K562 (cell line): Measurements from ENCODE around the gene DBT. TPM values are rescaled to one million over a fixed set of nuclear protein-coding genes. Genes with fewer than 3 reads are reported as not detected.
A peak's percentile ranks its signal among the peaks of the same experiment; 100 is the strongest.

Experiments
- ATAC-seq: fragments of 200-7000 bp; cut with Tn5 transposase; 3 replicates; pipeline ENCODE4 v1.9.1; 2020; ENCODE audit warnings: moderate library complexity
- BruUV-seq: library from RNA; stranded (reverse); fragments of 400-500 nt; replicated peaks from 2 replicates; lab custom pipeline; 2021; lab: Mats Ljungman, UMichigan
- CTCF ChIA-PET: fragments of 300-600 bp; formaldehyde crosslinking; extraction: SDS; loops from one replicate; lab custom pipeline; 2021; ENCODE audit warnings: low intra/inter-chr PET ratio; lab: Yijun Ruan, JAX
- POLR2A ChIA-PET: fragments of 300-600, 350-650 bp; sonication (Branson Sonifier 250); formaldehyde crosslinking; extraction: SDS; loops from one replicate; lab custom pipeline; 2021; ENCODE audit warnings: antibody characterized with exemption, inconsistent platforms; lab: Yijun Ruan, JAX
- DNase-seq, 4 experiments: peaks; one replicate each; pipeline versions ENCODE4 v3.0.0 to v3.0.0-alpha.2; 2011 to 2018; ENCODE audit warnings: low spot score in 3 of 4, mixed read lengths in 3 of 4; ENCODE audit errors: extremely low read depth in 1 of 4
- FAIRE-seq: peaks from 2 replicates; lab custom pipeline; 2011; peaks lifted over from hg19 to GRCh38; lab: Jason Lieb, UNC
- H2AFZ ChIP-seq: 2 replicates; pipeline ENCODE4 v1.6.0; 2011; ENCODE audit warnings: low read depth, low read length, control low read depth, inconsistent platforms
- H3K27ac ChIP-seq: fragments of 200-600 bp; 3 replicates; pipeline ENCODE4 v1.8.0; 2011; ENCODE audit warnings: low read depth, mild to moderate bottlenecking, control low read depth, inconsistent platforms, low read length, moderate library complexity, mixed read lengths; ENCODE audit errors: extremely low read depth
- H3K27me3 ChIP-seq, 2 experiments: fragments of 300-600 bp in 1 of 2; 2 replicates in 1 of 2; 3 replicates in 1 of 2; pipeline versions ENCODE4 v1.6.0 to v1.8.0; 2011; ENCODE audit warnings: inconsistent platforms in 2 of 2, low read length in 2 of 2, mild to moderate bottlenecking in 1 of 2, mixed read lengths in 1 of 2, moderate library complexity in 1 of 2; ENCODE audit not compliant: control insufficient read depth in 2 of 2, insufficient read depth in 2 of 2
- H3K36me3 ChIP-seq: fragments of 300-600 bp; 3 replicates; pipeline ENCODE4 v1.8.0; 2011; ENCODE audit warnings: mild to moderate bottlenecking, low read length, inconsistent platforms; ENCODE audit not compliant: control insufficient read depth, insufficient read depth
- H3K4me1 ChIP-seq, 2 experiments: fragments of 200-600 bp in 1 of 2; replicated peaks in 1 of 2; 2 replicates in 1 of 2; 3 replicates in 1 of 2; pipeline versions ENCODE4 v1.5.1 to v1.8.0; 2011; ENCODE audit warnings: inconsistent platforms in 2 of 2, low read length in 2 of 2, mild to moderate bottlenecking in 1 of 2, mixed read lengths in 1 of 2, moderate library complexity in 1 of 2; ENCODE audit not compliant: control insufficient read depth in 2 of 2, insufficient read depth in 2 of 2
- H3K4me2 ChIP-seq: 2 replicates; pipeline ENCODE4 v1.6.1; 2011; ENCODE audit warnings: low read length, control low read depth, inconsistent platforms, mixed read lengths; ENCODE audit not compliant: insufficient read depth
- H3K4me3 ChIP-seq: fragments of 200-600 bp; sonication (generic), shearing (Covaris generic); 2 replicates; pipeline ENCODE4 v1.5.1; 2016; ENCODE audit warnings: control low read depth, inconsistent platforms
- H3K79me2 ChIP-seq: fragments of 200-600 bp; 3 replicates; pipeline ENCODE4 v1.8.0; 2011; ENCODE audit warnings: low read length, inconsistent platforms; ENCODE audit not compliant: control insufficient read depth, insufficient read depth
- H3K9ac ChIP-seq, 2 experiments: 2 replicates each; pipeline versions ENCODE4 v1.6.0 to v1.6.1; 2011; ENCODE audit warnings: low read depth in 2 of 2, low read length in 2 of 2, control low read depth in 1 of 2, inconsistent platforms in 1 of 2, mild to moderate bottlenecking in 1 of 2, mixed read lengths in 1 of 2; ENCODE audit not compliant: insufficient read depth in 1 of 2
- H3K9me1 ChIP-seq: one replicate; pipeline ENCODE4 v1.6.0; 2011; ENCODE audit warnings: inconsistent platforms, mild to moderate bottlenecking, low read length, moderate library complexity; ENCODE audit not compliant: control insufficient read depth, insufficient read depth
- H3K9me3 ChIP-seq: replicated peaks from 2 replicates; pipeline ENCODE4 v1.5.1; 2011; ENCODE audit warnings: low read depth, low read length, inconsistent platforms; ENCODE audit not compliant: control insufficient read depth, insufficient read depth
- H4K20me1 ChIP-seq: replicated peaks from 2 replicates; pipeline ENCODE4 v1.6.1; 2011; ENCODE audit warnings: low read length, inconsistent platforms, mixed read lengths; ENCODE audit not compliant: control insufficient read depth, insufficient read depth
- HNRNPL ChIP-seq: fragments of 200-400 bp; formaldehyde crosslinking; IDR thresholded peaks from 2 replicates; pipeline ENCODE4 v1.6.1; 2017; ENCODE audit warnings: low read depth, mild to moderate bottlenecking, low read length
- KAT2B ChIP-seq: IDR thresholded peaks from one replicate; pipeline ENCODE4 v1.6.1; 2012; ENCODE audit warnings: low read depth, mild to moderate bottlenecking, control low read depth, inconsistent platforms, low read length, moderate library complexity
- KLF13 ChIP-seq: fragments of 450-650 bp; IDR thresholded peaks from 2 replicates; pipeline ENCODE4 v1.6.1; 2016; ENCODE audit warnings: missing genetic modification characterization, low read depth, mild to moderate bottlenecking, missing compliant biosample characterization, moderate library complexity, borderline replicate concordance
- MAFK ChIP-seq: IDR thresholded peaks from 2 replicates; pipeline ENCODE4 v1.6.1; 2011; ENCODE audit warnings: low read length, improper control_type of control experiment
- NFRKB ChIP-seq: fragments of 450-650 bp; IDR thresholded peaks from 2 replicates; pipeline ENCODE4 v1.6.1; 2016; ENCODE audit warnings: low read depth
- NR3C1 ChIP-seq: sonication (generic); formaldehyde crosslinking; IDR thresholded peaks from 2 replicates; pipeline ENCODE4 v1.8.1; 2022; ENCODE audit warnings: missing genetic modification reagents
- RB1 ChIP-seq: fragments of 450-650 bp; IDR thresholded peaks from 2 replicates; pipeline ENCODE4 v1.6.1; 2017; ENCODE audit warnings: low read depth, mild to moderate bottlenecking
- YY1 ChIP-seq, 3 experiments: IDR thresholded peaks; 2 replicates each; pipeline ENCODE4 v1.6.1; 2011; ENCODE audit warnings: low read length in 2 of 3, mild to moderate bottlenecking in 2 of 3, moderate library complexity in 2 of 3, borderline replicate concordance in 1 of 3, control low read depth in 1 of 3, low read depth in 1 of 3; ENCODE audit not compliant: insufficient read depth in 3 of 3, insufficient replicate concordance in 2 of 3, control insufficient read depth in 1 of 3, insufficient read length in 1 of 3; ENCODE audit errors: extremely low read depth in 1 of 3
- ZEB2 ChIP-seq: fragments of 450-650 bp; IDR thresholded peaks from 2 replicates; pipeline ENCODE4 v1.6.1; 2016
- ZNF133 ChIP-seq: fragments of 250-450 bp; sonication (Bioruptor Pico); IDR thresholded peaks from 2 replicates; pipeline ENCODE4 v1.4.0; 2020; ENCODE audit warnings: mild to moderate bottlenecking
- WGBS: fragments of 100-300 bp; shearing (Covaris generic); methylation state at CpG from one replicate; pipeline ENCODE4 v1.1.6; 2016; ENCODE audit warnings: low coverage, mixed read lengths; ENCODE audit not compliant: insufficient coverage; ENCODE audit errors: missing lambda C conversion rate; 5-methylcytosine and 5-hydroxymethylcytosine counted together
- in situ Hi-C: fragments of 300-500 bp; cut with MboI; formaldehyde crosslinking; loops from 4 replicates; pipeline ENCODE4 v1.15.0; 2018; ENCODE audit warnings: inconsistent platforms, mixed read lengths
- intact Hi-C: fragments of 100-400 bp; cut with micrococcal nuclease; formaldehyde crosslinking; loops from 2 replicates; pipeline ENCODE4 v1.14.2; 2022
- polyA plus RNA-seq, 8 experiments: library from polyadenylated mRNA; depleted of rRNA in 4 of 8; stranded (reverse) in 5 of 8; unstranded in 3 of 8; fragments of >200 nt; fragmentation: Nextera tagmentation in 2 of 8; fragmentation: Illumina TruSeq in 1 of 8; extraction: Ambion mirVana in 2 of 8; extraction: Trizol in 1 of 8; gene quantifications; 2 replicates each; pipeline versions ENCODE4 v1.2.1 to v1.2.3, GENCODE V29; 2011 to 2014; ENCODE audit warnings: inconsistent platforms in 1 of 8, missing spikeins in 1 of 8
- total RNA-seq, 7 experiments: library from RNA; depleted of rRNA in 6 of 7; stranded (reverse); fragments of >200 nt in 6 of 7; fragmentation: Illumina TruSeq in 2 of 7; extraction: Trizol in 2 of 7; gene quantifications; 2 replicates each; pipeline versions ENCODE4 v1.2.1 to v1.2.3, GENCODE V29; 2011 to 2021; ENCODE audit warnings: low replicate concordance in 1 of 7
- TF ChIP-seq, protein P1 (sequence below): sonication (generic); formaldehyde crosslinking; IDR thresholded peaks from 2 replicates; pipeline ENCODE4 v1.8.1; 2023; ENCODE audit warnings: mild to moderate bottlenecking, missing genetic modification reagents
- TF ChIP-seq, protein P2 (sequence below): fragments of 450-650 bp; IDR thresholded peaks from 2 replicates; pipeline ENCODE4 v1.6.1; 2017; ENCODE audit warnings: antibody characterized with exemption
- TF ChIP-seq, protein P3 (sequence below), 2 experiments: fragments of 450-650 bp; conservative IDR thresholded peaks; 2 replicates each; pipeline ENCODE4 v1.6.1; 2017; ENCODE audit warnings: mild to moderate bottlenecking in 2 of 2, moderate library complexity in 2 of 2
- TF ChIP-seq, protein P4 (sequence below): IDR thresholded peaks from 2 replicates; pipeline ENCODE4 v1.6.1; 2014; ENCODE audit warnings: antibody characterized with exemption

The DBT gene
- total and polyA plus RNA-seq, 9 of the 15 experiments (the other 6 are each of a cell fraction or from before 2014, with no cell fraction given) = 2.7 to 13.5 (median 7.3) TPM

GRCh38 chr1:100215101-100215500 lies 34.5 kb downstream of the DBT start:
- peak; percentile 6 for FAIRE-seq
- H3K79me2 ChIP-seq = no peaks in the 10 kb centered on the region
- TF ChIP-seq, protein P1, sequence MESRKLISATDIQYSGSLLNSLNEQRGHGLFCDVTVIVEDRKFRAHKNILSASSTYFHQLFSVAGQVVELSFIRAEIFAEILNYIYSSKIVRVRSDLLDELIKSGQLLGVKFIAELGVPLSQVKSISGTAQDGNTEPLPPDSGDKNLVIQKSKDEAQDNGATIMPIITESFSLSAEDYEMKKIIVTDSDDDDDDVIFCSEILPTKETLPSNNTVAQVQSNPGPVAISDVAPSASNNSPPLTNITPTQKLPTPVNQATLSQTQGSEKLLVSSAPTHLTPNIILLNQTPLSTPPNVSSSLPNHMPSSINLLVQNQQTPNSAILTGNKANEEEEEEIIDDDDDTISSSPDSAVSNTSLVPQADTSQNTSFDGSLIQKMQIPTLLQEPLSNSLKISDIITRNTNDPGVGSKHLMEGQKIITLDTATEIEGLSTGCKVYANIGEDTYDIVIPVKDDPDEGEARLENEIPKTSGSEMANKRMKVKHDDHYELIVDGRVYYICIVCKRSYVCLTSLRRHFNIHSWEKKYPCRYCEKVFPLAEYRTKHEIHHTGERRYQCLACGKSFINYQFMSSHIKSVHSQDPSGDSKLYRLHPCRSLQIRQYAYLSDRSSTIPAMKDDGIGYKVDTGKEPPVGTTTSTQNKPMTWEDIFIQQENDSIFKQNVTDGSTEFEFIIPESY (CRISPR knock-in tag) = no peak
- TF ChIP-seq RB1 = no peak
- TF ChIP-seq ZEB2 = no peak
- TF ChIP-seq, protein P2, sequence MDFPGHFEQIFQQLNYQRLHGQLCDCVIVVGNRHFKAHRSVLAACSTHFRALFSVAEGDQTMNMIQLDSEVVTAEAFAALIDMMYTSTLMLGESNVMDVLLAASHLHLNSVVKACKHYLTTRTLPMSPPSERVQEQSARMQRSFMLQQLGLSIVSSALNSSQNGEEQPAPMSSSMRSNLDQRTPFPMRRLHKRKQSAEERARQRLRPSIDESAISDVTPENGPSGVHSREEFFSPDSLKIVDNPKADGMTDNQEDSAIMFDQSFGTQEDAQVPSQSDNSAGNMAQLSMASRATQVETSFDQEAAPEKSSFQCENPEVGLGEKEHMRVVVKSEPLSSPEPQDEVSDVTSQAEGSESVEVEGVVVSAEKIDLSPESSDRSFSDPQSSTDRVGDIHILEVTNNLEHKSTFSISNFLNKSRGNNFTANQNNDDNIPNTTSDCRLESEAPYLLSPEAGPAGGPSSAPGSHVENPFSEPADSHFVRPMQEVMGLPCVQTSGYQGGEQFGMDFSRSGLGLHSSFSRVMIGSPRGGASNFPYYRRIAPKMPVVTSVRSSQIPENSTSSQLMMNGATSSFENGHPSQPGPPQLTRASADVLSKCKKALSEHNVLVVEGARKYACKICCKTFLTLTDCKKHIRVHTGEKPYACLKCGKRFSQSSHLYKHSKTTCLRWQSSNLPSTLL = no peak
- no peak for TF ChIP-seq KAT2B
- no peak for TF ChIP-seq YY1 (IDR thresholded peaks at IDR 0.05; ENCODE audit: borderline replicate concordance in 1 of 3, control insufficient read depth in 1 of 3, extremely low read depth in 1 of 3, insufficient read depth in 3 of 3, insufficient read length in 1 of 3, insufficient replicate concordance in 2 of 3, low read depth in 1 of 3, low read length in 2 of 3)
- no peak for TF ChIP-seq ZNF133 (CRISPR knock-in tag)
- no peak for TF ChIP-seq NR3C1
- TF ChIP-seq MAFK = no peak
- TF ChIP-seq KLF13 (tag) = no peak
- no peak for TF ChIP-seq HNRNPL
- TF ChIP-seq, protein P3, sequence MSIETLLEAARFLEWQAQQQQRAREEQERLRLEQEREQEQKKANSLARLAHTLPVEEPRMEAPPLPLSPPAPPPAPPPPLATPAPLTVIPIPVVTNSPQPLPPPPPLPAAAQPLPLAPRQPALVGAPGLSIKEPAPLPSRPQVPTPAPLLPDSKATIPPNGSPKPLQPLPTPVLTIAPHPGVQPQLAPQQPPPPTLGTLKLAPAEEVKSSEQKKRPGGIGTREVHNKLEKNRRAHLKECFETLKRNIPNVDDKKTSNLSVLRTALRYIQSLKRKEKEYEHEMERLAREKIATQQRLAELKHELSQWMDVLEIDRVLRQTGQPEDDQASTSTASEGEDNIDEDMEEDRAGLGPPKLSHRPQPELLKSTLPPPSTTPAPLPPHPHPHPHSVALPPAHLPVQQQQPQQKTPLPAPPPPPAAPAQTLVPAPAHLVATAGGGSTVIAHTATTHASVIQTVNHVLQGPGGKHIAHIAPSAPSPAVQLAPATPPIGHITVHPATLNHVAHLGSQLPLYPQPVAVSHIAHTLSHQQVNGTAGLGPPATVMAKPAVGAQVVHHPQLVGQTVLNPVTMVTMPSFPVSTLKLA (conservative IDR thresholded peaks at IDR 0.05) = no peak
- no peak for TF ChIP-seq NFRKB
- TF ChIP-seq, protein P4, sequence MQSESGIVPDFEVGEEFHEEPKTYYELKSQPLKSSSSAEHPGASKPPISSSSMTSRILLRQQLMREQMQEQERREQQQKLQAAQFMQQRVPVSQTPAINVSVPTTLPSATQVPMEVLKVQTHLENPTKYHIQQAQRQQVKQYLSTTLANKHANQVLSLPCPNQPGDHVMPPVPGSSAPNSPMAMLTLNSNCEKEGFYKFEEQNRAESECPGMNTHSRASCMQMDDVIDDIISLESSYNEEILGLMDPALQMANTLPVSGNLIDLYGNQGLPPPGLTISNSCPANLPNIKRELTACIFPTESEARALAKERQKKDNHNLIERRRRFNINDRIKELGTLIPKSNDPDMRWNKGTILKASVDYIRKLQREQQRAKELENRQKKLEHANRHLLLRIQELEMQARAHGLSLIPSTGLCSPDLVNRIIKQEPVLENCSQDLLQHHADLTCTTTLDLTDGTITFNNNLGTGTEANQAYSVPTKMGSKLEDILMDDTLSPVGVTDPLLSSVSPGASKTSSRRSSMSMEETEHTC = no peak

More at GRCh38 chr1:100215101-100215500, 34.5 kb downstream of the DBT start:
- H3K36me3 ChIP-seq = peaks cover 64% of the 10 kb centered on the region; the same call in 2 of the 3 replicates
- in situ Hi-C loops (no loop called here), intact Hi-C loops (no loop called here)
- no peaks in the 10 kb centered on the region for H3K27me3 ChIP-seq
- no peak overlapping the region for H3K9ac ChIP-seq
- POLR2A ChIA-PET = interaction anchor here (1.2 kb wide), 1 partner anchor 15 kb away, joined by 3 read pairs; no protein-coding TSS in a partner anchor
- BruUV-seq = no TSS peak
- no peak for DNase-seq
- H4K20me1 ChIP-seq = no peaks in the 10 kb centered on the region
- no peak overlapping the region for H3K27ac ChIP-seq
- 86% methylated on average over 1 of the region's 1 CpG for WGBS
- ATAC-seq = no peak
- no peaks in the 10 kb centered on the region for H3K9me1 ChIP-seq
- H3K4me3 ChIP-seq = no peak overlapping the region
- no peak overlapping the region for H3K4me2 ChIP-seq
- H2AFZ ChIP-seq = no peak overlapping the region
- 0 out of 5 replicates have a peak, but pooled peaks cover 0 to 3% of the 10 kb centered on the region in 2 experiments for H3K4me1 ChIP-seq
- CTCF ChIA-PET = no interaction called here
- H3K9me3 ChIP-seq = no peaks in the 10 kb centered on the region
